Measurements from ENCODE around the gene HOXA13. TPM values are rescaled to one million over a fixed set of nuclear protein-coding genes. Genes with fewer than 3 reads are reported as not detected.

HOXA13 gene
- polyA plus RNA-seq, 3 donors from 2014 or later: not detected

DNA sequence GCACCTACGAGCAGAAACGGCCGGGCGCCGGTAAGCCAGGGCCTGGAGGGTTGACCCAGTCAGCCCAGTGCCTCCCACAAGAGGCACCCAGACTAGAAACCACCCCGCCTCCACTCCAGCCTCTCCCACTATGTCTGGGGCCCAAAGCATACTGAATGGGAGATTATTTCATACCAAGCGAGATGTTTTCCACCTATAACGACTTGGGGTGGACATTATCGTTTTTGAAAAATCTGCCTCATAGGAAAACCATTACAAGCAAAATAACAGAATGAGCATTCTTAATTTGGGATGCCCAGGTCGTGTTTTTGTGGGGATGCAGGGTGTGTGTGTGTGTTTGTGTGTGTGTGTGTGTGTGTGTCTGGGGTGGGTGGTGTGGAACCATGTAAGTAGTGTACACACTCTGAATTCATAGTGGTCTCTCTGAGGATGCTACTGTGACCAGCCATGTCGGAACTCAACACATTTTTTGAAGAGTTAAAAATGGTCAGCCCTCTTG, 53.9 kb downstream of the HOXA13 start:
- Mint-ChIP-seq H3K9me3 (no peaks in the 10 kb centered on the region), H3K36me3 (peaks cover 0 to 9% (median 0%) of the 10 kb centered on the region in 3 donors), H3K4me1 (peaks cover 18 to 35% of the 10 kb centered on the region in 2 donors), H3K4me3 (no peak overlapping the region), H3K27ac (no peak overlapping the region), H3K27me3 (ENCODE audit: low read depth in 3 of 3) (peaks cover 17 to 40% (median 25%) of the 10 kb centered on the region in 3 donors)
- no peak for DNase-seq

DNA sequence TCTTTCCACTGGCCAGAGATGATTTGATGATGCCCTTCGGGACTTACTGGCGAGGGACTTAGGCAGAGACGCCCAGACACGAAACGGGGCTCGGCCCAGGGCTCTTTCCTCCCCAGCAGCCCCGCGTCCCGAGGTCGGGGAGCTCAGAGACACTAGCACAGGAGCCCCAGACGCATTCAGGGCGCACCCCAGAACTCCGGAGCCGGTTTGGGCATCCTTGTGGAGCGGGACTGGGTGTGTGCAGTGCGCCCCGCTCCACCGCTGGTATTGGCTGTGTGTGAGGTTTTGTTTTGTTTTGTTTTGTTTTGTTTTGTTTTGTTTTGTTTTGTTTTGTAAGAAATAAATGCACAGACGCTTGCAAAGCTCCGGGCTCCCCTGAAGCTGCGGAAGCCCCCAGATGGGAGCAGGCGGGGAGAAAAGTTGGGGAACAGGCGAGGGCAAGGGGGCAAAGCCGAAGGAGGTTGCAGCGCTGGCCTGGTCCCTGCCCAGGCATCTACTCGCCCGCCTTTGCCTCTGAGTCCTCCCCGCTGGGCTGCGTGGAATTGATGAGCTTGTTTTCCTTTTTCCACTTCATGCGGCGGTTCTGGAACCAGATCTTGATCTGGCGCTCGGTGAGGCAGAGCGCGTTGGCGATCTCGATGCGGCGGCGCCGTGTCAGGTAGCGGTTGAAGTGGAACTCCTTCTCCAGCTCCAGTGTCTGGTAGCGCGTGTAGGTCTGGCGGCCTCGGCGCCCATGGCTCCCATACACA, 54.6 kb downstream of the HOXA13 start:
- Mint-ChIP-seq H3K4me3 (no peak overlapping the region), H3K4me1 (peaks cover 13 to 29% of the 10 kb centered on the region in 2 donors), H3K27ac (no peak overlapping the region), H3K27me3 (ENCODE audit: low read depth in 3 of 3) (peaks cover 17 to 35% (median 23%) of the 10 kb centered on the region in 3 donors), H3K9me3 (no peaks in the 10 kb centered on the region), H3K36me3 (peaks cover 0 to 9% (median 0%) of the 10 kb centered on the region in 3 donors)
- DNase-seq: no peak

DNA sequence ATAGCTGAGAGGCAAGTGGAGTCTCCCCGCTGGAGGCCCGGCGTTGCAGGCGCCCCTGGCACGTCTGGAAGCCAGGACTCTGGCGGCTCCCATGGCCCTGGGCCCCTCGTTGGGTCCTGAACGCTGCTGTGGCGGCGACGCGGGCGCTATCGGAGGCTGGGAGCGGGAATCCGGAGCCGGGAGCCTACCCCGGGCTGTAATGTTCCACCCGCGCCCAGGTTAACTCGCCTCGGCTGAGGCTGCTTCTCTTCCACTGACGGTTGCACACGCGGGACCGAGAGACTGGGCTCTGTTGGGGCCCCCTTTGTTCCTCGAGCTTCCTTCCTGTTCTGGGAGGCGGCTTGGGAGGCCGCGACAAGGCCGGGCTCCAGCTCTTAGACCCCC, 55.1 kb downstream of the HOXA13 start:
- Mint-ChIP-seq H3K27me3 (ENCODE audit: low read depth in 3 of 3) (peaks cover 17 to 29% (median 23%) of the 10 kb centered on the region in 3 donors), H3K4me1 (peaks cover 10 to 24% of the 10 kb centered on the region in 2 donors), H3K36me3 (peaks cover 0 to 9% (median 0%) of the 10 kb centered on the region in 3 donors), H3K27ac (no peak overlapping the region), H3K4me3 (no peak overlapping the region), H3K9me3 (no peaks in the 10 kb centered on the region)
- no peak for DNase-seq

Other genes with a start within 250 kb of the HOXA13 start
- under 1 TPM in 1 of 3 donors, not detected in 2; 0.62 TPM for gene HOXA1, start 104.1 kb downstream of the HOXA13 start, polyA plus RNA-seq
- not detected for gene HOXA2, start 97.4 kb downstream of the HOXA13 start, polyA plus RNA-seq
- 1 to 10 TPM in 1 of 3 donors, under 1 TPM in 1, not detected in 1; 0.51 to 1.2 TPM for gene HOXA4, start 69.3 kb downstream of the HOXA13 start, polyA plus RNA-seq
- 1 to 10 TPM in 1 of 3 donors, under 1 TPM in 2; 0.42 to 1.1 (median 0.73) TPM for gene HOXA5, start 56.4 kb downstream of the HOXA13 start, polyA plus RNA-seq
- 1 to 10 TPM in 1 of 3 donors, under 1 TPM in 1, not detected in 1; 0.52 to 3.8 TPM for gene HOXA6, start 52.3 kb downstream of the HOXA13 start, polyA plus RNA-seq
- gene HOXA3, start 47.5 kb downstream of the HOXA13 start, polyA plus RNA-seq: under 1 TPM in 1 of 3 donors, not detected in 2; 0.13 TPM
- 1 to 10 TPM in 2 of 3 donors, not detected in 1; 1.0 to 4.2 TPM for gene HOXA7, start 43.4 kb downstream of the HOXA13 start, polyA plus RNA-seq
- gene HOXA9, start 34.6 kb downstream of the HOXA13 start, polyA plus RNA-seq: 1 to 10 TPM; 1.6 to 3.1 (median 1.8) TPM
- 10 to 100 TPM in 1 of 3 donors, 1 to 10 TPM in 2; 4.2 to 17.3 (median 6.2) TPM for gene HOXA10, start 25.8 kb downstream of the HOXA13 start, polyA plus RNA-seq
- not detected for gene HOXA11, start 14.9 kb downstream of the HOXA13 start, polyA plus RNA-seq
- gene EVX1, start 42.7 kb upstream of the HOXA13 start, polyA plus RNA-seq: not detected

All from immature natural killer cell (primary cell).